GM23248 (cell line): Measurements from ENCODE around the gene C2CD2. TPM values are rescaled to one million over a fixed set of nuclear protein-coding genes. Genes with fewer than 3 reads are reported as not detected.

Experiments used
- DNase-seq: peaks from one replicate; pipeline ENCODE4 v3.0.0-alpha.2; 2015
- H2AFZ ChIP-seq: fragments of 200-600 bp; sonication (generic); 2 replicates; pipeline ENCODE4 v1.6.1; 2016; ENCODE audit warnings: antibody characterized with exemption
- H3F3A ChIP-seq: fragments of 200-600 bp; sonication (generic); 2 replicates; pipeline ENCODE4 v1.6.1; 2016; ENCODE audit warnings: mild to moderate bottlenecking, antibody characterized with exemption, mixed run types; ENCODE audit not compliant: insufficient read depth
- H3K27ac ChIP-seq: fragments of 200-600 bp; sonication (generic); 2 replicates; pipeline ENCODE4 v1.5.1; 2016; ENCODE audit warnings: mild to moderate bottlenecking
- H3K27me3 ChIP-seq: fragments of 200-600 bp; sonication (generic); replicated peaks from 2 replicates; pipeline ENCODE4 v1.6.1; 2016; ENCODE audit warnings: mild to moderate bottlenecking; ENCODE audit not compliant: insufficient read depth
- H3K36me3 ChIP-seq: fragments of 200-600 bp; sonication (generic); 2 replicates; pipeline ENCODE4 v1.6.1; 2016; ENCODE audit warnings: low read depth, mild to moderate bottlenecking
- H3K4me1 ChIP-seq: fragments of 200-600 bp; sonication (generic); 2 replicates; pipeline ENCODE4 v1.6.1; 2016; ENCODE audit warnings: mild to moderate bottlenecking; ENCODE audit not compliant: insufficient read depth
- H3K4me2 ChIP-seq: fragments of 200-600 bp; sonication (generic); one replicate; pipeline ENCODE4 v1.6.1; 2016; ENCODE audit warnings: mild to moderate bottlenecking; ENCODE audit not compliant: unreplicated experiment
- H3K4me3 ChIP-seq: fragments of 200-600 bp; sonication (generic); 2 replicates; pipeline ENCODE4 v1.5.1; 2016; ENCODE audit warnings: mild to moderate bottlenecking
- H3K79me2 ChIP-seq: fragments of 200-600 bp; sonication (generic); 2 replicates; pipeline ENCODE4 v1.6.1; 2016; ENCODE audit warnings: mild to moderate bottlenecking; ENCODE audit not compliant: insufficient read depth
- H3K9ac ChIP-seq: fragments of 200-600 bp; sonication (generic); 2 replicates; pipeline ENCODE4 v1.6.1; 2016; ENCODE audit warnings: mild to moderate bottlenecking
- H3K9me2 ChIP-seq: fragments of 200-600 bp; sonication (generic); 2 replicates; pipeline ENCODE4 v1.6.1; 2016; ENCODE audit warnings: mixed run types, mild to moderate bottlenecking, moderate library complexity; ENCODE audit not compliant: insufficient read depth
- H3K9me3 ChIP-seq: fragments of 200-600 bp; sonication (generic); one replicate; pipeline ENCODE4 v1.6.1; 2017; ENCODE audit warnings: low read depth
- H4K20me1 ChIP-seq: fragments of 200-600 bp; sonication (generic); 2 replicates; pipeline ENCODE4 v1.6.0; 2016; ENCODE audit not compliant: insufficient read depth
- EZH2 ChIP-seq: fragments of 200-600 bp; sonication (generic); IDR thresholded peaks from 2 replicates; pipeline ENCODE4 v1.6.1; 2018; ENCODE audit warnings: antibody characterized with exemption, mild to moderate bottlenecking; ENCODE audit not compliant: insufficient read depth, poor library complexity, severe bottlenecking
- EZH2phosphoT487 ChIP-seq: fragments of 200-600 bp; sonication (generic); IDR thresholded peaks from 2 replicates; pipeline ENCODE4 v1.6.1; 2018; ENCODE audit warnings: antibody characterized with exemption, moderate library complexity, mild to moderate bottlenecking, low read depth; ENCODE audit not compliant: insufficient read depth
- WGBS, 2 experiments: methylation state at CpG; one replicate each; pipeline ENCODE4 v1.1.6; 2015 to 2017; ENCODE audit warnings: low lambda C conversion rate in 2 of 2, low coverage in 1 of 2; ENCODE audit errors: missing lambda C conversion rate in 2 of 2; 5-methylcytosine and 5-hydroxymethylcytosine counted together
- in situ Hi-C: fragments of 300-500 bp; cut with MboI; formaldehyde crosslinking; loops from 2 replicates; pipeline ENCODE4 v1.15.0; 2020
- polyA plus RNA-seq: library from polyadenylated mRNA; unstranded; fragments of >200 nt; fragmentation: Nextera tagmentation; extraction: Ambion mirVana; gene quantifications from 2 replicates; pipeline ENCODE4 v1.2.1, GENCODE V29; 2016
- total RNA-seq: library from RNA; depleted of rRNA; stranded (reverse); fragments of >200 nt; shearing (Covaris generic); gene quantifications from 2 replicates; pipeline ENCODE4 v1.2.3, GENCODE V29; 2014

Gene C2CD2
- total and polyA plus RNA-seq, 2 experiments from 2014 or later, result 7.6 to 12.2 TPM

GRCh38 chr21:41945982-41946381 is 7.8 kb downstream of the C2CD2 start:
- H3K79me2 ChIP-seq, result peaks cover 93% of the 10 kb centered on the region
- in situ Hi-C loops, result loop anchor here (25.0 kb wide), 1 partner anchor 166 kb away; no protein-coding TSS in a partner anchor
- no peak for DNase-seq
- WGBS, 2 experiments, result 96 to 97% methylated on average over 8 of the region's 8 CpGs
- peaks cover 17% of the 10 kb centered on the region for H3F3A ChIP-seq
- H3K4me2 ChIP-seq, result no peak overlapping the region
- H2AFZ ChIP-seq, result no peak overlapping the region
- H3K9me3 ChIP-seq, result no peaks in the 10 kb centered on the region
- H3K9ac ChIP-seq, result no peak overlapping the region
- H3K9me2 ChIP-seq, result no peaks in the 10 kb centered on the region
- no peaks in the 10 kb centered on the region for H3K27me3 ChIP-seq
- H3K4me1 ChIP-seq, result peaks cover 16% of the 10 kb centered on the region
- H3K27ac ChIP-seq, result no peak overlapping the region
- H3K4me3 ChIP-seq, result no peak overlapping the region
- no peaks in the 10 kb centered on the region for H4K20me1 ChIP-seq
- no peaks in the 10 kb centered on the region for H3K36me3 ChIP-seq
- TF ChIP-seq EZH2phosphoT487, result no peak

GRCh38 chr21:41943851-41944250 is 10.0 kb downstream of the C2CD2 start:
- H3K9me2 ChIP-seq, result no peaks in the 10 kb centered on the region
- no peaks in the 10 kb centered on the region for H3K27me3 ChIP-seq
- H3K36me3 ChIP-seq, result no peaks in the 10 kb centered on the region
- H3K9ac ChIP-seq, result no peak overlapping the region
- no peak overlapping the region for H2AFZ ChIP-seq
- in situ Hi-C loops, result loop anchor here (25.0 kb wide), 1 partner anchor 168 kb away; no protein-coding TSS in a partner anchor
- 96 to 98% methylated on average over 10 of the region's 10 CpGs for WGBS, 2 experiments
- peaks cover 15% of the 10 kb centered on the region for H3F3A ChIP-seq
- no peaks in the 10 kb centered on the region for H4K20me1 ChIP-seq
- H3K9me3 ChIP-seq, result no peaks in the 10 kb centered on the region
- no peak for DNase-seq
- H3K4me3 ChIP-seq, result no peak overlapping the region
- no peak overlapping the region for H3K27ac ChIP-seq
- no peak overlapping the region for H3K4me2 ChIP-seq
- H3K4me1 ChIP-seq, result peaks cover 16% of the 10 kb centered on the region
- H3K79me2 ChIP-seq, result peaks cover 88% of the 10 kb centered on the region
- no peak for TF ChIP-seq EZH2phosphoT487
- no peak for TF ChIP-seq EZH2

GRCh38 chr21:41942457-41942856 is 11.4 kb downstream of the C2CD2 start:
- no peak overlapping the region for H3K4me3 ChIP-seq
- DNase-seq, result no peak
- WGBS, 2 experiments, result 89 to 92% methylated on average over 9 of the region's 9 CpGs
- peaks cover 3% of the 10 kb centered on the region for H3F3A ChIP-seq
- H3K9ac ChIP-seq, result no peak overlapping the region
- no peak overlapping the region for H3K4me2 ChIP-seq
- peaks cover 4% of the 10 kb centered on the region for H3K4me1 ChIP-seq
- in situ Hi-C loops, result loop anchor here (25.0 kb wide), 1 partner anchor 170 kb away; no protein-coding TSS in a partner anchor
- no peaks in the 10 kb centered on the region for H3K9me3 ChIP-seq
- H3K27ac ChIP-seq, result no peak overlapping the region
- no peaks in the 10 kb centered on the region for H4K20me1 ChIP-seq
- no peaks in the 10 kb centered on the region for H3K27me3 ChIP-seq
- H3K79me2 ChIP-seq, result peaks cover 89% of the 10 kb centered on the region
- no peak overlapping the region for H2AFZ ChIP-seq
- H3K36me3 ChIP-seq, result no peaks in the 10 kb centered on the region
- TF ChIP-seq EZH2, result no peak
- TF ChIP-seq EZH2phosphoT487, result no peak
- no peaks in the 10 kb centered on the region for H3K9me2 ChIP-seq

GRCh38 chr21:41941941-41942340 is 11.9 kb downstream of the C2CD2 start:
- H3K79me2 ChIP-seq, result peaks cover 88% of the 10 kb centered on the region

More at GRCh38 chr21:41941941-41942340, 11.9 kb downstream of the C2CD2 start:
- no peak overlapping the region for H3K27ac ChIP-seq
- no peak overlapping the region for H3K9ac ChIP-seq
- H3K4me1 ChIP-seq, result no peaks in the 10 kb centered on the region
- 93% methylated on average over 12 of the region's 12 CpGs for WGBS, 2 experiments
- in situ Hi-C loops, result loop anchor here (25.0 kb wide), 1 partner anchor 170 kb away; no protein-coding TSS in a partner anchor
- H3K27me3 ChIP-seq, result no peaks in the 10 kb centered on the region
- no peaks in the 10 kb centered on the region for H3K9me2 ChIP-seq
- DNase-seq, result no peak
- no peak overlapping the region for H2AFZ ChIP-seq
- no peaks in the 10 kb centered on the region for H3F3A ChIP-seq
- TF ChIP-seq EZH2 (no peak), EZH2phosphoT487 (no peak)
- no peaks in the 10 kb centered on the region for H4K20me1 ChIP-seq
- H3K9me3 ChIP-seq, result no peaks in the 10 kb centered on the region
- H3K4me3 ChIP-seq, result no peak overlapping the region
- no peak overlapping the region for H3K4me2 ChIP-seq
- H3K36me3 ChIP-seq, result no peaks in the 10 kb centered on the region
